GM21717 (cell line): Measurements from ENCODE around the gene SART3.
"Not testable (repeated sequence)": the region's sequence is repeated elsewhere in the genome, so short reads cannot be mapped to it uniquely, and the experiment has no call there.

Experiments
- ATAC-seq: cut with Tn5 transposase; IDR thresholded peaks from one replicate; pipeline ENCODE4 v1.9.1; 2021; ENCODE audit warnings: mild to moderate bottlenecking, moderate library complexity; ENCODE audit not compliant: unreplicated experiment

Gene SART3

GRCh38 chr12:108498136-108498535, 62.8 kb downstream of the SART3 start:
- ATAC-seq: no peak

DNA sequence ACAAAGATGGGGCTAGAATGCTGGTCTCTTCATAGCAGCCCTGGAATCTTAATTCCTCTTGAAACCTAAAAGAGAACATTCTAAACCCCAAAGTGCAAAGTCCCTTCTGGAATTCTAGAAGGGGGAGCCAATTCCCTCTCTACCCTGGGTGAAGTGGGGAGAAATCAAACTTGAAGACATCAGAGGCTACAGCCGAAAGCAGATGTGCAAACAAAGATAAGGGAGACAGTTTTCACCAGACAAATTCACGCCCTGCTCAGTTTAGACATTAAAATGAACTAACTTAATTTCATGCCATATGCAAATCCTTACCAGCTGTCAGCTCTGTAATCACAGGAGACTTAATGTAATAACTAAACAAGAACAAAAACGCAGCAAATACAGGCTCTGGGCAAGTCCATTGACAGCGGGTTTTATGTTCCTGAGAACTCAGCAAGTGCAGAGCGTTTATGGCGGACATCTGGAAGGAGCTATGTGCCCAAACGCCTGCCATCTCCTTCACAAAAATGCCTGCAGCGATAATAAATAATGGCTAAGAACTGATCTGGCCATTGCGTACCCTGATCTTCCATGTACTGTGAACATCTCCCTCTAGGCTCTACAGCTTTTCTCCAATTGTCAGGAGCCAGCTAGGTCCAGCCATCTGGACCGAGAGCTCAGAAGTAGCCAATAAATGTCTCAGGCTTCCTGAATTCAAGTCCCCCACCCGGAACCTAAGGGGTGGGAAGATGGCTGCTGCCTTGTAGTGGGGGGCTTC, 65.0 kb downstream of the SART3 start:
- ATAC-seq: no peak

- no peak for ATAC-seq
These were observed 65.9 kb downstream of the SART3 start for GRCh38 chr12:108495054-108495453.

GRCh38 chr12:108491256-108491655, 69.7 kb downstream of the SART3 start:
- no peak for ATAC-seq

- ATAC-seq: not testable (repeated sequence)
These were observed 73.9 kb downstream of the SART3 start for GRCh38 chr12:108487029-108487428.

GRCh38 chr12:108485371-108485770, 75.6 kb downstream of the SART3 start:
- not testable (repeated sequence) for ATAC-seq

- ATAC-seq: no peak
These were observed 76.1 kb downstream of the SART3 start for GRCh38 chr12:108484845-108485244.

GRCh38 chr12:108484431-108484830, 76.5 kb downstream of the SART3 start:
- no peak for ATAC-seq

- ATAC-seq: no peak
These were observed 77.5 kb downstream of the SART3 start for GRCh38 chr12:108483213-108484059.

GRCh38 chr12:108482717-108483212, 78.2 kb downstream of the SART3 start:
- ATAC-seq: no peak

- no peak for ATAC-seq
These were observed 81.5 kb downstream of the SART3 start for GRCh38 chr12:108479364-108480070.

- ATAC-seq: no peak
These were observed 82.3 kb downstream of the SART3 start for GRCh38 chr12:108478611-108479206.

GRCh38 chr12:108477881-108478259, 83.1 kb downstream of the SART3 start:
- no peak for ATAC-seq

DNA sequence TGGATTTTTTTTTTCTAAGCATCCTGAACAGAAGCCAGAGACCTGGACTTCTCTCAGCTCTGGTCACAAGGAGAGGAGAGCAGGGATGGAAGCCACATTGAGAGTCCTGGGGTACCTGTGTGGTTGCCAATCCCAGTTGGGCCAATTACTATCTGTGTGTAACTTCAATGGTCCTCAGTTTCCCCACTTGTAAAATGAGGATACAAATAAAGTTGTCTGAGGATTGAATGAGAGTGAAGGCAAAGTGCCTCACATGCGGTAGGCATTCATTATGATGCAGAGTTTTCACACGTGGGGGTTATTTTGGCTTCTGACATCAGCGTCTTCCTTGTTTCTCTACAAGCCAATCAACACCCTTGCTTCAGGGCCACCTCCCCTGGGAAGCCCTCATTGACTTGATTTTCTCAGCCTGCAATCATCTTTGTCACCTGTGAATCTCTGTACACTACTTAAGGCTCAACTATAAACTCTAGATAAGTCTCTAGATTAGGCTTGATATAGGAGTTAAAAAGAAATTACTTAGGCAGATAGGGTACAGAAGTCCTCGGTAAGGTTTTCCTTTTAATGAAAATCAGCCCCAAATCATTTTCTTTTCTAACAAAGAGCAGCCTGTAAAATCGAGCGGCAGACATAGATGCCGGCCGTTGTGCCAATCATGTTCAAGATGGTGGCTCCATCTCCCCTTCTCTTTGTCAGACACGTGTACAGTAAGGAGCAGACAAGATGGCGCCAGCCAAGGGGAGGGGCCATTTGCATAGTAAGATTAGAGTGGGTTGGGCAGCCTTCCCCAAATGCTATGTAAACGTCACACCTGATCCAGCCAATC, 83.7 kb downstream of the SART3 start:
- no peak for ATAC-seq

GRCh38 chr12:108475396-108475795, 85.6 kb downstream of the SART3 start:
- ATAC-seq: no peak

DNA sequence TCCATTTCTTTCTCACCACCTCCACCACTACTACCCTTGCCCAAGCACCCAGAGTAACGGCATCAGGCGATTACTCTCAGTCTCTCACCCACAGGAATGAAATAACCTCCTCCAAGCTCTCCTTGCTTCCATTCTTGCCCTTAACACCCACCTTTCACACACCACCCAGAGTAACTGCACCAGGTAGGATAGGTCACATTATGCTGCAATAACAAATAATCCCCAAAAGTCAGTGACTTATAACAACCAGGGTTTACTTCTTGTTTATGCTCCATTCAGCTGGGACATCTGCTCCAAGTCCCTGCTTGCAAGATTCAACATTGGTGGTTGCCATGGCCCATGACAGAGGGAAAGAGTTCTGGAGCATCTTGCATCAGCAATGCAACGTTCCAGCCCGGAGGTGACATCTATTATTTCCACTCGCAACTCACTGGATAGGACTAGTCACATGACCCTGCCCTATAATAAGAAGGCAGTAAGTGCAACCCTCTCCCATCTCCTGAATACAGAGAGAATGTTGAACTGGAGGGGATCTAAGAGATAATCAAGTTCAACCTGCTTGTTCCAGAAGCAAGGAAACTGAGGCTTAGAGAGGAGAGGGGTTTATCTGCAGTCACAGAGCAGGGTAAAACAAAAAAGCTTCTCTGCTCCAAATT, 87.4 kb downstream of the SART3 start:
- ATAC-seq: no peak
